Measurements from ENCODE around the gene RPL37. TPM values are rescaled to one million over a fixed set of nuclear protein-coding genes. Genes with fewer than 3 reads are reported as not detected.
"Not testable (repeated sequence)": the region's sequence is repeated elsewhere in the genome, so short reads cannot be mapped to it uniquely, and the experiment has no call there.

Gene RPL37
- total RNA-seq, 4 donors from 2014 or later = 92.6 to 258 (median 191) TPM

DNA sequence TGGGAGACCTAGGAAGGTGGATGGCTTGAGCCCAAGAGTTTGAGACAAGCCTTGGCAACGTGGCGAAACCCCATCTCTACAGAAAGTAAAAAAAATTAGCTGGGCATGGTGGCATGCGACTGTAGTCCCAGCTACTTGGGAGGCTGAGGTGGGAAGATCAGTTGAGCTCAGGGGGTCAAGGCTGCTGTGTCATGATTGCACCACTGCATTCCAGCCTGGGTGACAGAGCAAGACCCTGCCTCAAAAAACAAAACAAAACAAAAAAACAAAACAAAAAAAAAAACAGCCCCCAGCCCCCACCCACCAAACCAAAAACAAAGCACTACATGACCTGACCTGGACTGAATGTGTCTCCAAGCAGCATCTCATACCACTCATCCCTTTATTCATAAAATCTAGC, 40.9 kb upstream of the RPL37 start:
- no peak for TF ChIP-seq POLR2A (IDR thresholded peaks at IDR 0.05)
- TF ChIP-seq, protein P1, sequence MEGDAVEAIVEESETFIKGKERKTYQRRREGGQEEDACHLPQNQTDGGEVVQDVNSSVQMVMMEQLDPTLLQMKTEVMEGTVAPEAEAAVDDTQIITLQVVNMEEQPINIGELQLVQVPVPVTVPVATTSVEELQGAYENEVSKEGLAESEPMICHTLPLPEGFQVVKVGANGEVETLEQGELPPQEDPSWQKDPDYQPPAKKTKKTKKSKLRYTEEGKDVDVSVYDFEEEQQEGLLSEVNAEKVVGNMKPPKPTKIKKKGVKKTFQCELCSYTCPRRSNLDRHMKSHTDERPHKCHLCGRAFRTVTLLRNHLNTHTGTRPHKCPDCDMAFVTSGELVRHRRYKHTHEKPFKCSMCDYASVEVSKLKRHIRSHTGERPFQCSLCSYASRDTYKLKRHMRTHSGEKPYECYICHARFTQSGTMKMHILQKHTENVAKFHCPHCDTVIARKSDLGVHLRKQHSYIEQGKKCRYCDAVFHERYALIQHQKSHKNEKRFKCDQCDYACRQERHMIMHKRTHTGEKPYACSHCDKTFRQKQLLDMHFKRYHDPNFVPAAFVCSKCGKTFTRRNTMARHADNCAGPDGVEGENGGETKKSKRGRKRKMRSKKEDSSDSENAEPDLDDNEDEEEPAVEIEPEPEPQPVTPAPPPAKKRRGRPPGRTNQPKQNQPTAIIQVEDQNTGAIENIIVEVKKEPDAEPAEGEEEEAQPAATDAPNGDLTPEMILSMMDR (IDR thresholded peaks at IDR 0.05) = no peak
- no peak overlapping the region for H3K27ac ChIP-seq
- no peak for DNase-seq
- no peaks in the 10 kb centered on the region for H3K4me1 ChIP-seq
- H3K27me3 ChIP-seq = no peaks in the 10 kb centered on the region
- H3K9me3 ChIP-seq = no peaks in the 10 kb centered on the region
- H3K36me3 ChIP-seq = no peaks in the 10 kb centered on the region
- no peak overlapping the region for H3K4me3 ChIP-seq

DNA sequence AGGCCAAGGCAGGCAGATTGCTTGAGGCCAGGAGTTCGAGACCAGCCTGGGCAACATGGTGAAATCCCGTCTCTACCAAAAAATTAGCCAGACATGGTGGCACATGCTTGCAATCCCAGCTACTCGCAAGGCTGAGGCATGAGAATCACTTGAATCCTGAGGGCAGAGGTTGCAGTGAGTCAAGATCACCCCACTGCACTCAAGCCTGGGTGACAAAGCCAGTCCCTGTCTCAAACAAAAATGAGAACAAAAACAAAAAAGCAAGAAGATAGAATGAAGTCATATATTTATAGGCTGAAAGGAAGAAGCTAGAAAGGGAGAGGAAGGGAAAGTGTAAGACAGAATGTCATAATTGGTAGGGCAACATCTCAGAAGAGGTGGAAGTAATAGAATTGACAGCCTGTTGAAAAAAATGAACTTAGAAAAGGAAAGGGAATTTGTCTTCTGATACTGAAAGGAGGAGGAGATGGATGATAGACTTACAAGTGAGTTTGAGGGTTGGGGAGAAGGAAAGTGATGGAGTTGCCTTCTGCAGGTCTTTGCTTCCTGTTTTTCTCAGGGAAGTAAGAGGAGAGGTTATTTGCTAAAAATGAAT, 38.4 kb upstream of the RPL37 start:
- Histone ChIP-seq H3K27me3 (no peaks in the 10 kb centered on the region), H3K9me3 (no peaks in the 10 kb centered on the region), H3K4me1 (no peaks in the 10 kb centered on the region), H3K27ac (no peak overlapping the region), H3K4me3 (no peak overlapping the region), H3K36me3 (no peaks in the 10 kb centered on the region)
- TF ChIP-seq POLR2A (IDR thresholded peaks at IDR 0.05) = no peak
- TF ChIP-seq, protein P1 (IDR thresholded peaks at IDR 0.05) = no peak
- DNase-seq = no peak

DNA sequence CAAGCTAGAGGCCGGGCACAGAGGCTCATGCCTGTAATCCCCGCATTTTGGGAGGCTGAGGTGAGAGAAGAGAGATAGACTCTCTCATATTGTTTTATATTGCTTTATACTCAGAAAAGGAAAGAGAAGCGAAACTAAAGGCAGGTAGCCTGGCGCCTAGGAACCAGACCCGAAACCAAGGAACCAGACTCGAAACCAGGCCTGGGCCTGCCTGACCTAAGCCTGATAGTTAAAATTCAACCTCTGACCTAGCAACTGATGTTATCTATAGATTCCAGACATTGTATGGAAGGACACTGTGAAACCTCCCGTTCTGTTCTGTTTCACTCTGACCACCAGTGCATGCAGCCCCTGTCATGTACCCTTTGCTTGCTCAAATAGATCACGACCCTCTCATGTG, 37.2 kb upstream of the RPL37 start:
- not testable (repeated sequence) for H3K36me3 ChIP-seq, H3K4me1 ChIP-seq, DNase-seq, H3K27ac ChIP-seq, H3K4me3 ChIP-seq, H3K9me3 ChIP-seq, H3K27me3 ChIP-seq

DNA sequence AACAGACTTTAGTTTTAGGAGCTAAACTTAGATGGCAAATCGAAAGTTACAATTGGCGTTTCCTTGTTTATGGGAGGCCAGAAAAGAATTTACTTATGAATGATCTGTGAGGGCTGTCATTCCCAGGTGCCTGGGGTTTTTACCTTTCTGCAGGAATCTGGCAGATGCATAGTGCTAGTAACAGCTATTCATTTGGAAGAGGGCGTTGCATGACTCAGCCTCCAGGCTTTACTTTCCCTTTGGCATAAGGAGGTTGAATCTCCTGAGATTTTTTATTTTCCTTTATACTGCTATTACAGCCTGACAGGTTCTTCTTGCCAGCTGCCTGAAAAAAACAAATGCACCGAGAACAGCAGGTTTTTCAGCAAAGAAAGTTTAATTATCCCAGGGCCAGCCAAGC, 36.2 kb upstream of the RPL37 start:
- Histone ChIP-seq H3K27ac (no peak overlapping the region), H3K36me3 (no peaks in the 10 kb centered on the region), H3K9me3 (no peaks in the 10 kb centered on the region), H3K4me1 (no peaks in the 10 kb centered on the region), H3K4me3 (no peak overlapping the region), H3K27me3 (no peaks in the 10 kb centered on the region)
- TF ChIP-seq POLR2A (IDR thresholded peaks at IDR 0.05) = no peak
- TF ChIP-seq, protein P1 (IDR thresholded peaks at IDR 0.05) = no peak
- no peak for DNase-seq

GRCh38 chr5:40869384-40869783, 34.4 kb upstream of the RPL37 start:
- Histone ChIP-seq H3K36me3 (no peaks in the 10 kb centered on the region), H3K4me3 (no peak overlapping the region), H3K9me3 (no peaks in the 10 kb centered on the region), H3K27ac (no peak overlapping the region), H3K4me1 (no peaks in the 10 kb centered on the region), H3K27me3 (no peaks in the 10 kb centered on the region)
- DNase-seq = no peak
- TF ChIP-seq POLR2A (IDR thresholded peaks at IDR 0.05) = no peak
- TF ChIP-seq, protein P1 (IDR thresholded peaks at IDR 0.05) = no peak

DNA sequence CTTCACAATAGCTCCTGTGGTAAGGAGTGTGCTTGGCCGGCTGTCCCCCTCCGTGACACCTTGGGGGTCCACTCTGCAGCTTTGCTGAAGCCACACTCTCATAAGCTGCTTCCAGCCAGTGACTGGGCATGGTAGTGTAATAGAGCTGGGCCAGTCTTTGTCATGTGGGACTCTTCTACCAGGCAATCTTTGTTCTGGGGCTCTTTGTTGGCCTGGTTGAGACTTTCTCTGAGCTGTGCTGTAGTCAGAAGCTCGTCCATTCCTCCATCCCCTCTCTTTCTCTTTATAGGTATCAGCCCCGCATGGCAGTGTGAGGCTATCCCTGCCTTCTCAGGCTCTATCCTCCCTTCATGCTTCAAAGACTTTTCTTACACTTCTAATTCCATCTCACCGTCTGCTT, 31.8 kb upstream of the RPL37 start:
- TF ChIP-seq, protein P1 (IDR thresholded peaks at IDR 0.05) = no peak
- no peak for DNase-seq
- Histone ChIP-seq H3K27ac (no peak overlapping the region), H3K4me1 (no peaks in the 10 kb centered on the region), H3K9me3 (no peaks in the 10 kb centered on the region), H3K36me3 (no peaks in the 10 kb centered on the region), H3K27me3 (no peaks in the 10 kb centered on the region), H3K4me3 (no peak overlapping the region)

GRCh38 chr5:40865004-40865403, 30.0 kb upstream of the RPL37 start:
- H3K9me3 ChIP-seq, H3K4me1 ChIP-seq, H3K27ac ChIP-seq, DNase-seq, H3K36me3 ChIP-seq, H3K27me3 ChIP-seq, H3K4me3 ChIP-seq: not testable (repeated sequence)

Data from Peyer's patch (tissue), 4 donors.